HG02973 (cell line): ENCODE results near the gene MTR.

Source experiments
- ATAC-seq: cut with Tn5 transposase; IDR thresholded peaks from one replicate; pipeline ENCODE4 v1.9.1; 2021; ENCODE audit warnings: moderate library complexity; ENCODE audit not compliant: unreplicated experiment

Gene MTR

GRCh38 chr1:236862219-236862591 lies 67.1 kb downstream of the MTR start:
- ATAC-seq = no peak

- no peak for ATAC-seq
These were observed 67.6 kb downstream of the MTR start for GRCh38 chr1:236862615-236863211.

- ATAC-seq = no peak
These were observed 69.1 kb downstream of the MTR start for GRCh38 chr1:236864211-236864610.

- ATAC-seq = no peak
These were observed 70.1 kb downstream of the MTR start for GRCh38 chr1:236864996-236865817.

- no peak for ATAC-seq
These were observed 70.7 kb downstream of the MTR start for GRCh38 chr1:236865818-236866155.

- ATAC-seq = no peak
These were observed 73.8 kb downstream of the MTR start for GRCh38 chr1:236868625-236869467.

GRCh38 chr1:236869911-236870310 lies 74.8 kb downstream of the MTR start:
- no peak for ATAC-seq

- ATAC-seq = peak; percentile 83
These were observed 75.6 kb downstream of the MTR start for GRCh38 chr1:236870721-236871120.

GRCh38 chr1:236872075-236872666 lies 77.1 kb downstream of the MTR start:
- no peak for ATAC-seq

- no peak for ATAC-seq
These were observed 80.9 kb downstream of the MTR start for GRCh38 chr1:236875975-236876374.

- ATAC-seq = no peak
These were observed 82.6 kb downstream of the MTR start for GRCh38 chr1:236877661-236878060.

- no peak for ATAC-seq
These were observed 85.1 kb downstream of the MTR start for GRCh38 chr1:236880209-236880608.

GRCh38 chr1:236882678-236883077 lies 87.6 kb downstream of the MTR start:
- ATAC-seq = no peak

GRCh38 chr1:236886199-236886598 lies 91.1 kb downstream of the MTR start:
- ATAC-seq = no peak

- ATAC-seq = no peak
These were observed 92.0 kb downstream of the MTR start for GRCh38 chr1:236887081-236887480.

- ATAC-seq = no peak
These were observed 93.0 kb downstream of the MTR start for GRCh38 chr1:236888126-236888525.

GRCh38 chr1:236888903-236889302 lies 93.8 kb downstream of the MTR start:
- ATAC-seq = no peak

- ATAC-seq = no peak
These were observed 95.3 kb downstream of the MTR start for GRCh38 chr1:236890152-236891056.

- ATAC-seq = no peak
These were observed 98.8 kb downstream of the MTR start for GRCh38 chr1:236893626-236894545.
